GM12801 (cell line): ENCODE results near the gene UBALD1.

ENCODE experiments used
- TF ChIP-seq, protein P1 (sequence below): IDR thresholded peaks from one replicate; pipeline ENCODE4 v1.5.1; 2011; ENCODE audit warnings: control low read depth; ENCODE audit not compliant: insufficient read length; ENCODE audit errors: extremely low read depth

Gene UBALD1

GRCh38 chr16:4614571-4615383, at the start of gene UBALD1:
Gene UBALD1, minus strand, starts transcription at chr16:4614888. Its CDS starts 91 bp downstream, at chr16:4614797.
- TF ChIP-seq, protein P1, sequence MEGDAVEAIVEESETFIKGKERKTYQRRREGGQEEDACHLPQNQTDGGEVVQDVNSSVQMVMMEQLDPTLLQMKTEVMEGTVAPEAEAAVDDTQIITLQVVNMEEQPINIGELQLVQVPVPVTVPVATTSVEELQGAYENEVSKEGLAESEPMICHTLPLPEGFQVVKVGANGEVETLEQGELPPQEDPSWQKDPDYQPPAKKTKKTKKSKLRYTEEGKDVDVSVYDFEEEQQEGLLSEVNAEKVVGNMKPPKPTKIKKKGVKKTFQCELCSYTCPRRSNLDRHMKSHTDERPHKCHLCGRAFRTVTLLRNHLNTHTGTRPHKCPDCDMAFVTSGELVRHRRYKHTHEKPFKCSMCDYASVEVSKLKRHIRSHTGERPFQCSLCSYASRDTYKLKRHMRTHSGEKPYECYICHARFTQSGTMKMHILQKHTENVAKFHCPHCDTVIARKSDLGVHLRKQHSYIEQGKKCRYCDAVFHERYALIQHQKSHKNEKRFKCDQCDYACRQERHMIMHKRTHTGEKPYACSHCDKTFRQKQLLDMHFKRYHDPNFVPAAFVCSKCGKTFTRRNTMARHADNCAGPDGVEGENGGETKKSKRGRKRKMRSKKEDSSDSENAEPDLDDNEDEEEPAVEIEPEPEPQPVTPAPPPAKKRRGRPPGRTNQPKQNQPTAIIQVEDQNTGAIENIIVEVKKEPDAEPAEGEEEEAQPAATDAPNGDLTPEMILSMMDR: no peak

DNA sequence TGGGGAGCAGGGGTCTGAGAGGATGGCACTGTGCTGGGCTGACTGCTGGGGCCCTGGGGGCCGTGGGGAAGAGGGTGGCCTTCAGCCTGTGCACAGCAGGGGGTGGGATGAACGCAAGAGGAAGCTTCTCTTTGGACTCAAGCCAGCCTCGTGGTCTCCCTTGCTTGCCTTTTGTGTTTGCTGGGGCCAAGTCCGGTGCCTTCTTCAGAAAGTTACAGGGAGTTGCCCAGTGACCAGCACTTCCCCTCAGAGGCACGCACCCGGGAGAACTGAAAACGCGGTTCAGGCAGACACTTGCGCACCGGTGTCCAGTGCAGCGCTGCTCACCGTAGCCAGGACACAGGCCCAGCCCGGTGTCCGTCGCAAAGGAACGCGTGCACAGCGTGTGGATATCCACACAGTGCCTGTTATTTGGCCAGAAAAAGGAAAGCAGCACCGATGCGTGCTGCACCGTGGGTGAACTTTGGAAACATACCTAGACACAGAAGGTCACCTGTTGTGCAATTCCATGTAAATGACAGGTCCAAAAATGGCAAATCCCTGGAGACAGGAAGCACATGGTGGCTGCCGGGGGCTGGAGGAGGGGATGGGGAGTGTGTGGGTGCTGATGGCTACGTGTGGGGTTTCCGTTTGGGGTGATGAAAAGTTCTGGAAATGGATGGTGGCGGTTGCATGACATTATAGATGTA, 49.2 kb upstream of the UBALD1 start:
- TF ChIP-seq, protein P1: no peak

- TF ChIP-seq, protein P1: no peak
Observed at GRCh38 chr16:4663465-4663776, 48.7 kb upstream of the UBALD1 start.

- TF ChIP-seq, protein P1: no peak
Observed at GRCh38 chr16:4661661-4662060, 47.0 kb upstream of the UBALD1 start.

DNA sequence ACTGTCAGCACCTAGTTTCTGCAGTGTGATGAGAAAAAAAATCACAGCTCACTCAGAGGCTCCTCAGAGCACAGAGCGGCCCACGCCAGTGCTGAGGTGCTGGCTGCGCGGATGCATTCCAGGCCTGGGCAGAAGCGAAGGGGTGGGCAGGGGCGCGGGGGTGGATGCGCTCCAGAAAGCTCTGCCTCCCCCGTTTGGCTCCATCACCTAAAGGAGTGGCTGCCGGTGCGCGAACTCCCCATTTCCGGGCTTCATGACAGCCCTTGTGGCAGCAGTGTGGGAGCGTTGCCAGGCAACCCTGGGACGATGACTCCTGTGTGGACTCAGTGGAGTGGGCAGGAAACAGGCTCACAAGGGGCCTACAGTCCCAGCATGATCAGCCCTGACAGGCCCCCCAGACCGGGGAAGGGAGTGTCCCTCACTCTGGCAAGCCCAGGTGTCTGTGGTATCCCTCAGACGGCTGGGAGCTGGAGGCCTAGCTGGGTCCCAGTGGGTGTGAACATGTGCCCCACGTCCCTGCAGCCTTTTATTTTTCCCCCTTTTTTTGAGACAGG, 45.8 kb upstream of the UBALD1 start:
- TF ChIP-seq, protein P1: no peak

DNA sequence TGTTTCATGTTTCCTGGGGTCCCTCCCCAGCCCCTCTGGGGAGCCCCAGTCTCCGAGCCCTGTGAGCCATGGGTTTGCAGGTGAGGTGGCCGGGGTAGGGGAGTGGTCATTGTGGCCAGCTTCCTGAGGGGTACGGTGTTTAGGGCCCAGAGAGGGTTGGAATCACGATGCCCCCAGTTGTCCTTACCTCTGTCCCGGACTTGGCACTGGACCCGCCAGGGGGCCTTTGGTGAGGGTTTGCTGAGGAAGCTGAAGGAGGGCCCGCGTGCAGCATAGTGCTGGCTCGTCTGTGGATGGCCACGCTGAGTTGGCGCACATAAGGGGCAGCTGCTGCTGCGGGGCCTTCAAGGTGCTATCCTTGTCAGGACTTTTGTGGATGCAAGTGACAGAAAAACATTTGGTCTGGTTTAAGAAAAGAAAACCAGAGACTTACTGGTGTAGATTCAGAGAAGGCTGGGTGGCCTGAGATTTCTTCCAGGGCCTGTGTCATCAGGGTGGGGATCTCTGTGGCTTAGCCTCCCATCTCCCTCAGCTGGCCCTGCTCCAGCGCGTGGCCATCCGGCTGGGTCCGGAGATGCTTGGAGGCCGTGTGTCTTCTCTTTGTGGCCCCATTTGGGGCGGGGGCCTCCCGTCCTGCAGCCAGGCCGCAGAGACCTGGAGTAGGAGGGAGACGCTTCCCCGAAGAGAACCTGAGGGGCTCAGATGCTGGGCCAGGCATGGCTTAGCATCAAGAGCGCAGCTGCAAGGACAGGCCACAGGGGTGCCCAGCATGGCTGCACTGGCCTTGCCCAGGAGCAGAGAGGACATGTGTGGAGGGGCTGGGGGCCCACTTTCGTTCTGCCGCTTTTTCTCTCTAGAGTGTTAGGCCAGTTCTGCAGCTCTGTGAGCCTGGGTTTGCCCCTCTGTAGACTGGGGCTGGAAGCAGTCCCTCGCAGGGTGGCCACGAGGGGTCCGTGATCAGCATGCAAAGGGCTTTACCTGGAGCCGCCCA, 45.0 kb upstream of the UBALD1 start:
- TF ChIP-seq, protein P1: no peak
